HG03520 (cell line): ENCODE results near the gene KMO.

ENCODE experiments used
- ATAC-seq: cut with Tn5 transposase; IDR thresholded peaks from one replicate; pipeline ENCODE4 v1.9.1; 2021; ENCODE audit warnings: mild to moderate bottlenecking, moderate library complexity; ENCODE audit not compliant: unreplicated experiment

KMO gene

DNA sequence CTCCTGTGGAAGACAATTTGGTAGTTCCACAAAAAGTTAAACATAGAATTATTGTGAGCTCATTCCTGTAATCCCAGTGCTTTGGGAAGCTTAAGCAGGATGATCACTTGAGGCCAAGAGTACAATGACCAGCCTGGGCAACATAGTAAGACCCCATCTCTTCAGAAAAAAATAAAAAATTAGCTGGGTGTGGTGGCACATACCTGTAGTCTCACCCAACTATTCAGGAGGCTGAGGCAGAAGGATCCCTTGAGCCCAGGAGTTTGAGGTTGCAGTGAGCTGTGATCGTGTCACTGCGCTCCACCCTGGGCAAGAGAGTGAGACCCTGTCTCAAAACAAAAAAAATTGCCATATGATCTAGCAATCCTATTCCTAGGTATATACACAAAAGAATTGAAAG is 112.1 kb downstream of the KMO start:
- ATAC-seq, result no peak

DNA sequence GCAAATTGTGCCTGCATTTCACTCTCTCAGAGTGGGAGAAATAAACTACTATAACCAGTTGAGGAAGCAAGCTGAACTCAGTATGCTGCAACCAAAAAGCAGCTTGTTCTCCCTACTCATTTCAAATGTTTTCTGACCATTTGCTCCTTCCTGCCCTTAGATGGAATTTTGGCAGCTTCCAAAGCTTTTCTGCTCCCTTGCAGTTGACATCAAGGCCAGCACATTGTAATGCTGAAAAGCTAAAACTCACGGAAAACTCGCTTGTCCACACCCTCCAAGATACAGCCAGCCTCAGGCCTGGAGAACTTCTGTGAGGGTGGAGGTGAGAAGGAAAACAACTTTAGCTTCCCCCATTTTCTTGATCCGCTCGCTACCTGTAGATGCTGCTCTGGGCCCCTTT is 113.0 kb downstream of the KMO start:
- no peak for ATAC-seq
